GM12891 (cell line): Measurements from ENCODE around the gene LIF.

ENCODE experiments used
- PAX5 ChIP-seq: IDR thresholded peaks from 2 replicates; pipeline ENCODE4 v1.6.1; 2011; ENCODE audit warnings: low read length, moderate library complexity, mild to moderate bottlenecking; ENCODE audit not compliant: insufficient read depth, severe bottlenecking
- POLR2A ChIP-seq: IDR thresholded peaks from 2 replicates; pipeline ENCODE4 v1.6.1; 2011; ENCODE audit warnings: low read depth, low read length, control low read depth
- POLR2AphosphoS5 ChIP-seq: IDR thresholded peaks from 2 replicates; pipeline ENCODE4 v1.6.1; 2011; ENCODE audit warnings: low read depth, low read length, control low read depth
- POU2F2 ChIP-seq: IDR thresholded peaks from 2 replicates; pipeline ENCODE4 v1.6.1; 2011; ENCODE audit warnings: low read depth, mild to moderate bottlenecking, control low read depth, low read length, moderate library complexity
- SPI1 ChIP-seq: IDR thresholded peaks from 2 replicates; pipeline ENCODE4 v1.6.1; 2011; ENCODE audit warnings: low read depth, low read length, control low read depth
- TAF1 ChIP-seq: IDR thresholded peaks from 2 replicates; pipeline ENCODE4 v1.6.1; 2011; ENCODE audit warnings: low read depth, low read length, control low read depth

GRCh38 chr22:30196141-30196879 is 50.2 kb downstream of the LIF start:
- no peak for TF ChIP-seq POLR2A
- TF ChIP-seq POLR2AphosphoS5 = no peak
- no peak; the same call in 1 of the 2 replicates for TF ChIP-seq TAF1
- peak; percentile 55; the same call in 1 of the 2 replicates for TF ChIP-seq POU2F2
- no peak for TF ChIP-seq PAX5
- TF ChIP-seq SPI1 = peak; percentile 12; the same call in 1 of the 2 replicates
